Lower lobe of right lung (tissue), 2 donors: ENCODE measurements around the gene BEAN1. TPM values are rescaled to one million over a fixed set of nuclear protein-coding genes. Genes with fewer than 3 reads are reported as not detected.

ENCODE experiments used
- ATAC-seq, 2 donors: fragments of 200-7000 bp; cut with Tn5 transposase; one replicate each; pipeline ENCODE4 v1.9.1; 2020 to 2022; ENCODE audit warnings: mild to moderate bottlenecking in 2 of 2, moderate library complexity in 2 of 2
- DNase-seq: peaks from one replicate; pipeline ENCODE4 v3.0.0-alpha.2; 2020
- H3K27ac ChIP-seq: fragments of 200-600 bp; one replicate; pipeline ENCODE4 v1.8.0; 2022
- H3K27me3 ChIP-seq: fragments of 200-600 bp; one replicate; pipeline ENCODE4 v1.8.0; 2022; ENCODE audit warnings: low read depth
- H3K36me3 ChIP-seq: fragments of 200-600 bp; one replicate; pipeline ENCODE4 v1.8.0; 2022; ENCODE audit warnings: mild to moderate bottlenecking
- H3K4me1 ChIP-seq: fragments of 200-600 bp; one replicate; pipeline ENCODE4 v1.8.0; 2022
- H3K4me3 ChIP-seq: fragments of 200-600 bp; one replicate; pipeline ENCODE4 v1.8.0; 2022; ENCODE audit warnings: mild to moderate bottlenecking
- H3K9me3 ChIP-seq: fragments of 200-600 bp; one replicate; pipeline ENCODE4 v1.8.0; 2022
- CTCF ChIP-seq: fragments of 200-600 bp; IDR thresholded peaks from one replicate; pipeline ENCODE4 v1.8.0; 2022; ENCODE audit warnings: antibody characterized with exemption, mild to moderate bottlenecking
- intact Hi-C: fragments of 100-400 bp; cut with DNase I; formaldehyde crosslinking; loops from one replicate; pipeline ENCODE4 v1.11.0; 2022
- total RNA-seq: library from RNA; stranded (reverse); fragmentation: NEBNext Ultra II Directional; extraction: Animal tissue kit (Norgen Biotek cat#: 25700); gene quantifications from one replicate; pipeline ENCODE4 v1.2.1, GENCODE V29; 2021
- donor health status: DM: no; HTN: yes; CAD: no; lungs with severe emphysema.

Gene BEAN1
- total RNA-seq, 1 donor from 2014 or later: 0.15 TPM

GRCh38 chr16:66508914-66509496 is 81.9 kb downstream of the BEAN1 start:
- Histone ChIP-seq H3K9me3 (no peaks in the 10 kb centered on the region), H3K27ac (peak overlapping the region; percentile 42), H3K36me3 (peaks cover 17% of the 10 kb centered on the region), H3K27me3 (no peaks in the 10 kb centered on the region), H3K4me1 (peaks cover 63% of the 10 kb centered on the region), H3K4me3 (no peak overlapping the region)
- ATAC-seq (no peak), DNase-seq (no peak)
- no peak for TF ChIP-seq CTCF
- intact Hi-C loops: no loop called here

- no peak for DNase-seq
- H3K4me1 ChIP-seq: peaks cover 60% of the 10 kb centered on the region
- no peak overlapping the region for H3K4me3 ChIP-seq
- H3K36me3 ChIP-seq: peaks cover 17% of the 10 kb centered on the region
- no peak for TF ChIP-seq CTCF
- no peak for ATAC-seq
- peak overlapping the region; percentile 42 for H3K27ac ChIP-seq
- intact Hi-C loops: no loop called here
- H3K27me3 ChIP-seq: no peaks in the 10 kb centered on the region
- no peaks in the 10 kb centered on the region for H3K9me3 ChIP-seq
Measured at GRCh38 chr16:66509576-66509975, 82.5 kb downstream of the BEAN1 start.

- no peaks in the 10 kb centered on the region for H3K27me3 ChIP-seq
- ATAC-seq (no peak), DNase-seq (no peak)
- intact Hi-C loops: no loop called here
- peak overlapping the region; percentile 75 for H3K27ac ChIP-seq
- no peaks in the 10 kb centered on the region for H3K9me3 ChIP-seq
- no peak overlapping the region for H3K4me3 ChIP-seq
- TF ChIP-seq CTCF: no peak
- H3K36me3 ChIP-seq: peaks cover 17% of the 10 kb centered on the region
- H3K4me1 ChIP-seq: peaks cover 63% of the 10 kb centered on the region
Measured at GRCh38 chr16:66510298-66510697, 83.2 kb downstream of the BEAN1 start.

GRCh38 chr16:66510711-66511601 is 83.9 kb downstream of the BEAN1 start:
- Histone ChIP-seq H3K4me1 (peaks cover 69% of the 10 kb centered on the region), H3K4me3 (no peak overlapping the region), H3K36me3 (peaks cover 17% of the 10 kb centered on the region), H3K27me3 (no peaks in the 10 kb centered on the region), H3K27ac (peak overlapping the region; percentile 75), H3K9me3 (no peaks in the 10 kb centered on the region)
- ATAC-seq (peak; percentile 29 to 43), DNase-seq (no peak)
- no peak for TF ChIP-seq CTCF
- intact Hi-C loops: no loop called here

- intact Hi-C loops: no loop called here
- DNase-seq: no peak
Measured at GRCh38 chr16:66511602-66512271, 84.6 kb downstream of the BEAN1 start.

More at GRCh38 chr16:66511602-66512271, 84.6 kb downstream of the BEAN1 start:
- peak; percentile 1 to 6 for ATAC-seq
- Histone ChIP-seq H3K4me3 (no peak overlapping the region), H3K36me3 (peaks cover 17% of the 10 kb centered on the region), H3K9me3 (no peaks in the 10 kb centered on the region), H3K4me1 (peaks cover 76% of the 10 kb centered on the region), H3K27me3 (no peaks in the 10 kb centered on the region), H3K27ac (peak overlapping the region; percentile 75)
- no peak for TF ChIP-seq CTCF
